Activated naive CD8-positive, alpha-beta T cell treated with anti-CD3 and anti-CD28 coated beads, Interleukin-2, amount 50 U/mL, for 24 hours (primary cell): Measurements from ENCODE around the gene GATM.

ENCODE experiments used
- ATAC-seq: fragments of 150-1000 bp; cut with Tn5 transposase; one replicate; pipeline ENCODE4 v1.10.0; 2021
- DNase-seq: peaks from one replicate; pipeline ENCODE4 v3.0.0; 2021
- H3K27ac Mint-ChIP-seq: one replicate; pipeline ENCODE4 v1.8.0; 2021; ENCODE audit warnings: mild to moderate bottlenecking, mixed read lengths
- H3K27me3 Mint-ChIP-seq: one replicate; pipeline ENCODE4 v1.8.0; 2021; ENCODE audit warnings: mixed read lengths
- H3K36me3 Mint-ChIP-seq: one replicate; pipeline ENCODE4 v1.8.0; 2021; ENCODE audit warnings: low read depth, mixed read lengths
- H3K4me1 Mint-ChIP-seq: one replicate; pipeline ENCODE4 v1.8.0; 2021; ENCODE audit warnings: mixed read lengths
- H3K4me3 Mint-ChIP-seq: one replicate; pipeline ENCODE4 v1.8.0; 2021; ENCODE audit warnings: mild to moderate bottlenecking, moderate library complexity, mixed read lengths
- H3K9me3 Mint-ChIP-seq: one replicate; pipeline ENCODE4 v1.8.0; 2021; ENCODE audit warnings: mixed read lengths

Gene GATM

GRCh38 chr15:45349623-45350022 lies 28.7 kb downstream of the GATM start:
- Mint-ChIP-seq H3K27ac (no peak overlapping the region), H3K4me3 (no peak overlapping the region), H3K9me3 (no peaks in the 10 kb centered on the region), H3K36me3 (no peaks in the 10 kb centered on the region), H3K27me3 (peaks cover 32% of the 10 kb centered on the region), H3K4me1 (no peaks in the 10 kb centered on the region)
- ATAC-seq (no peak), DNase-seq (no peak)

- Mint-ChIP-seq H3K27ac (no peak overlapping the region), H3K36me3 (no peaks in the 10 kb centered on the region), H3K4me1 (no peaks in the 10 kb centered on the region), H3K27me3 (peaks cover 30% of the 10 kb centered on the region), H3K4me3 (no peak overlapping the region), H3K9me3 (no peaks in the 10 kb centered on the region)
- DNase-seq (no peak), ATAC-seq (no peak)
Observed at GRCh38 chr15:45347989-45348388, 30.4 kb downstream of the GATM start.

DNA sequence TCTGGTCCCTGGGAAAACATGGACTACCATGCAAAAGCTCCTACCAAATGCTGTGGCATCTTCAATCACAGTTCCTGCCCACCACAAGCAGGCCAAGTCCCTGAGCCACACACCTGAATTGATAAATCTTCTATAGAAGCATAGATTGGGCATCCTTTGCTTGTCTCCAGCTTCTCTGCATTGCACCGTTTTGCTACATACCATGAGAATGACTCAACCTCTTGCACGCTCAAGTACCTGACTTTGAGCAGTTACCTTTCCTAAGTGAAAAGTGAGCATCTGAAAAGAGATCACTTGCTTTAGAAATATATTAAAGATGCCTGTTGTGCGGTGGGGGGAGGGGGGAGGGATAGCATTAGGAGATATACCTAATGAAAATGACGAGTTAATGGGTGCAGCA lies 31.3 kb downstream of the GATM start:
- H3K27ac Mint-ChIP-seq: no peak overlapping the region
- peaks cover 28% of the 10 kb centered on the region for H3K27me3 Mint-ChIP-seq
- H3K4me3 Mint-ChIP-seq: no peak overlapping the region
- H3K4me1 Mint-ChIP-seq: no peaks in the 10 kb centered on the region
- DNase-seq (no peak), ATAC-seq (no peak)
- no peaks in the 10 kb centered on the region for H3K9me3 Mint-ChIP-seq
- no peaks in the 10 kb centered on the region for H3K36me3 Mint-ChIP-seq

DNA sequence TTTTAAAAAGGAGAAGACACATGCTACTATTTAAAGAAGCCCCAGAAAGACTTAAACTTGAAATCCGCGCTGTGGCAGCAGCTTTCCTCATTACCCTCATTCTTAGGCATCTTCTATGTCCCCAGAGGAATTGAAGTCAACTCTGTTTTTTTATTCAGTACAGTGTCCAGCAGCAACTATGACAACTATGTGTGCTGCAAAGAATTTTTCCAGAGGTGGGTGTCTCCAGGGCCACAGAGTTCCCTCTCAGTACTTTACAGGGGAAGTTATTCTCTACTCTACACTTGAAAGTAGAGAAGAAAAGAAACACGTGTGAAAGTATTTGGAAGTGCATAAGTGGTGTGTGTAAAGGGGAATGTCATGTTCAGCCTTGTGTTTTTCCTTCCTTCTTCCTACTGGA lies 32.0 kb downstream of the GATM start:
- H3K36me3 Mint-ChIP-seq: no peaks in the 10 kb centered on the region
- ATAC-seq (no peak), DNase-seq (no peak)
- no peaks in the 10 kb centered on the region for H3K4me1 Mint-ChIP-seq
- H3K27ac Mint-ChIP-seq: no peak overlapping the region
- no peaks in the 10 kb centered on the region for H3K9me3 Mint-ChIP-seq
- H3K27me3 Mint-ChIP-seq: peaks cover 28% of the 10 kb centered on the region
- no peak overlapping the region for H3K4me3 Mint-ChIP-seq

DNA sequence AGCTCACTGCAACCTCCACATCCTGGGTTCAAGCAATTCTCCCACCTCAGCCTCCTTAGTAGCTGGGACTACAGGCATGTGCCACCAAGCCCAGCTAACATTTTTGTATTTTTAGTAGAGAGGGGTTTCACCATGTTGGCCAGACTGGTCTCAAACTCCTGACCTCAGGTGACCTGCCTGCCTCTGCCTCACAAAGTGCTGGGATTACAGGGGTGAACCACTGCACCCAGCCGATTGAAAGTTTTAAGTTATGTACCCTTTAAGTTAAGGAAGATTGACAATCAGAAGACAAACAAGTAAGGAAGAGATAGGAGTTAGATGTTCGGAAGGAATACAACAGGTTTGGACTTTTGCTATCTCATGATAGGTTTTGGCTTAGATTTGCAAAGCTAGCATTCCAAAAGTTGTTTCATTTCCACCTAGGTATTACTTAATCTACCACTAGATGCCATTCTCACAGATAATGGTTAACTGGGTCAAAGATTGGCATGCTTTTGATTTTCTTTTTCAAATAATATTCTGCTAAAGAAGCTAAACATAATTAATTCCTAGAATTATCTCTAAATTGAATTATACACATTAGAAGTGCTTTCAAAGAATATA lies 35.0 kb downstream of the GATM start:
- Mint-ChIP-seq H3K4me3 (no peak overlapping the region), H3K4me1 (peaks cover 2% of the 10 kb centered on the region), H3K27ac (no peak overlapping the region), H3K27me3 (peaks cover 16% of the 10 kb centered on the region), H3K9me3 (peaks cover 2% of the 10 kb centered on the region), H3K36me3 (no peaks in the 10 kb centered on the region)
- ATAC-seq (no peak), DNase-seq (no peak)

GRCh38 chr15:45341790-45342189 lies 36.6 kb downstream of the GATM start:
- Mint-ChIP-seq H3K27ac (no peak overlapping the region), H3K9me3 (peaks cover 4% of the 10 kb centered on the region), H3K4me3 (no peak overlapping the region), H3K4me1 (peaks cover 3% of the 10 kb centered on the region), H3K27me3 (peaks cover 8% of the 10 kb centered on the region), H3K36me3 (no peaks in the 10 kb centered on the region)
- DNase-seq: no peak
- ATAC-seq: no peak

DNA sequence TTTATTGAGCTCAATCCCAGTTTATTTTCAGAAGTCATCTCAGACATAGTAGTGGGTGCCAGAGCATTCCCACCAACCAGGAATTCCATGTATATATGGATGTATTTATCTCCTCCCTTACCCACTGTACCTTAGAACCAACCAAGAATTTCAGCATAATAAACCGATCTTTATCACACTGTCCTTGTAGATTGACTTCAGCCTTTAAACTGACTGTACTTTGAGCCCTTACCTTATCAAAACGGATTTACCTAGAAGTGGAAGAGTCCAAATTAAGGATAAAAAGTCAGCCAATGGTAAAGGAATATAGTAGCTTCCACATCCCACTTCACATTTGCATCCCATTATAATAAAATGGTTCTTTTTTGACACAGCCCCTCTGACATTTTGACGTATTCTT lies 37.9 kb downstream of the GATM start:
- no peak overlapping the region for H3K4me3 Mint-ChIP-seq
- peaks cover 3% of the 10 kb centered on the region for H3K27me3 Mint-ChIP-seq
- H3K9me3 Mint-ChIP-seq: peaks cover 4% of the 10 kb centered on the region
- no peaks in the 10 kb centered on the region for H3K36me3 Mint-ChIP-seq
- H3K27ac Mint-ChIP-seq: no peak overlapping the region
- DNase-seq: no peak
- no peak for ATAC-seq
- H3K4me1 Mint-ChIP-seq: peaks cover 3% of the 10 kb centered on the region

- no peaks in the 10 kb centered on the region for H3K36me3 Mint-ChIP-seq
- no peak for ATAC-seq
- peaks cover 2% of the 10 kb centered on the region for H3K27me3 Mint-ChIP-seq
- H3K27ac Mint-ChIP-seq: no peak overlapping the region
- H3K4me1 Mint-ChIP-seq: peaks cover 7% of the 10 kb centered on the region
- no peak for DNase-seq
- H3K4me3 Mint-ChIP-seq: no peak overlapping the region
- peaks cover 4% of the 10 kb centered on the region for H3K9me3 Mint-ChIP-seq
Observed at GRCh38 chr15:45338417-45338816, 39.9 kb downstream of the GATM start.

DNA sequence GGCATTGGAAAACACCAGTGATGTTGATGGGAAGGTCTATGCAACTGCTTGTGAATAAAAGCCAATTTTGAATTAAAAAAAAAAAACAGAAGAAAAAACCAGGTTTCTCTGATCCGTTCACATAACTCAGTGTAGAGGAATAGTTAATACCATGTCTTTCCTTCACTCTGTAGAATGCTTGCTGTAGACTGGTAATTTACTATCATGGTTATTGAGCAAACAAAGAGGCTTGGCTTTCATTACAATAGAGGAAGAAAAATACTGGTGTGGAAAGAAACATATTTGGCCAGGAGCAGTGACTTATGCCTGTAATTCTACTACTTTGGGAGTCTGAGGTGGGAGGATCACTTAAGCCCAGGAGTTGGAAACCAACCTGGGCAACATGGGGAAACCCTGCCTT lies 41.1 kb downstream of the GATM start:
- peaks cover 4% of the 10 kb centered on the region for H3K9me3 Mint-ChIP-seq
- H3K27me3 Mint-ChIP-seq: peaks cover 5% of the 10 kb centered on the region
- no peaks in the 10 kb centered on the region for H3K36me3 Mint-ChIP-seq
- peaks cover 7% of the 10 kb centered on the region for H3K4me1 Mint-ChIP-seq
- H3K27ac Mint-ChIP-seq: no peak overlapping the region
- ATAC-seq (no peak), DNase-seq (no peak)
- no peak overlapping the region for H3K4me3 Mint-ChIP-seq

DNA sequence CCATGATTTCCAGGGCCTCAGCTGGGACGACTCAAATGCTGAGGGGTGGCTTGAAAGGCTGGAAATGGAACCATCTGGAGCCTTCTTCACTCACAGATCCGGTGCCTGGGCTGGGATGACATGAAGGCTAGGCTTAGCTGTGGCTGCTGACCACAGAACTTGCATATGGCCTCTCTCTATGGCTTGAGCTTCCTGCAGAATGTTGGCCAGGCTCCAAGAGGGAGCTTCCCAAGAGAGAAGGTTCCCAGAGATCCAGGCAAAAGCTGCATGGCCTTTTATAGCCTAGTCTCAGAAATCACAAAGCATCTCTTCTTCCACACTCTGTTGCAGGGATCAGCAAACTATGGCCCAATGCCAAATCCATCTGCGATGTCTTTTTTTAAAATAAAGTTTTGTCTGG lies 44.8 kb downstream of the GATM start:
- H3K27me3 Mint-ChIP-seq: peaks cover 6% of the 10 kb centered on the region
- no peak overlapping the region for H3K4me3 Mint-ChIP-seq
- no peak overlapping the region for H3K27ac Mint-ChIP-seq
- peaks cover 4% of the 10 kb centered on the region for H3K9me3 Mint-ChIP-seq
- no peaks in the 10 kb centered on the region for H3K36me3 Mint-ChIP-seq
- ATAC-seq: no peak
- DNase-seq: no peak
- H3K4me1 Mint-ChIP-seq: peaks cover 7% of the 10 kb centered on the region

DNA sequence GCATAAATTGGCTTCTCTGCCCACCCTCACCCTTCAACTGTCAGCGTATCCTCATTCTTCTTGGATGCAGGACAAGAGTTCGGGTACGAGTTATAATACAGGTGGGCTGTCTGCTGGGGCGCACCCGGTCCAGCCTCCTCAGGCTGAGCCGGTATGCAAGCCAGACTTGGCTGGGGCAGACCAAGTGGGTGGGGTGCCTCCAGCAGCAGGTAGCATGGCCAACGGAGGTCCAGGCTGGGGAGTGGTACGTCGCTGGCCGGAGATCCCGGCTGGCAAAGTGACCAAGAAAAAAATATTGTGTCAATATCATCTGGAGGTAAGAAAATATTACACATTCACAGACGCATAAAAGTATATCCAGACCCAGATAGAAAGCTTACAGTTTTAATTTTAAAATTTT lies 45.6 kb downstream of the GATM start:
- ATAC-seq: no peak

DNA sequence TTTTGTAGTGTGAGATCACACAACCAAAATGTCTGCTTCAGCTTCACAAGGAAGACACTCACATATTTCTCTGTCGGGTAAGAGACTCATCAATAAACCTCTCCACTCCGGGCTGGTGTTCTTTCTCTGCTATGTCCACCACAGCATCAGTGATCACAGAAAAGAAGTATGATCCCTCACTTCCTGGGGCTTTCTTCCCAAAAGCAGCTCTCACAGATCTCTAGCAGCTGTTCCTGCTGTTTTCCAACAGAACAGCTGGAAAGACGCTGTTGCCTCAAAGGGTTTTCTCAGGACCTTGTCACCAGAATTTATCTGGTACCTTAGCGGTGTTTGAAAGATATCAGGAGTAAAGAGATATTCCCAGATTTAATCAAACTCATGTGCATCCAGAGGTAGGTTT lies 46.4 kb downstream of the GATM start:
- Mint-ChIP-seq H3K9me3 (no peaks in the 10 kb centered on the region), H3K4me3 (no peak overlapping the region), H3K36me3 (no peaks in the 10 kb centered on the region), H3K27me3 (peaks cover 15% of the 10 kb centered on the region), H3K27ac (no peak overlapping the region), H3K4me1 (peaks cover 4% of the 10 kb centered on the region)
- DNase-seq (no peak), ATAC-seq (no peak)

More for the DNA sequence above, 45.6 kb downstream of the GATM start:
- Mint-ChIP-seq H3K4me1 (peaks cover 4% of the 10 kb centered on the region), H3K36me3 (no peaks in the 10 kb centered on the region), H3K27me3 (peaks cover 11% of the 10 kb centered on the region), H3K9me3 (no peaks in the 10 kb centered on the region), H3K27ac (no peak overlapping the region), H3K4me3 (no peak overlapping the region)
- DNase-seq: no peak

- Mint-ChIP-seq H3K4me3 (no peak overlapping the region), H3K36me3 (no peaks in the 10 kb centered on the region), H3K4me1 (no peaks in the 10 kb centered on the region), H3K9me3 (no peaks in the 10 kb centered on the region), H3K27me3 (peaks cover 24% of the 10 kb centered on the region), H3K27ac (no peak overlapping the region)
- DNase-seq: no peak
- no peak for ATAC-seq
Observed at GRCh38 chr15:45328663-45329062, 49.7 kb downstream of the GATM start.

GRCh38 chr15:45326741-45327140 lies 51.6 kb downstream of the GATM start:
- H3K4me3 Mint-ChIP-seq: no peak overlapping the region
- DNase-seq (no peak), ATAC-seq (no peak)
- no peaks in the 10 kb centered on the region for H3K9me3 Mint-ChIP-seq
- no peaks in the 10 kb centered on the region for H3K4me1 Mint-ChIP-seq
- no peaks in the 10 kb centered on the region for H3K36me3 Mint-ChIP-seq
- peaks cover 20% of the 10 kb centered on the region for H3K27me3 Mint-ChIP-seq
- H3K27ac Mint-ChIP-seq: no peak overlapping the region

DNA sequence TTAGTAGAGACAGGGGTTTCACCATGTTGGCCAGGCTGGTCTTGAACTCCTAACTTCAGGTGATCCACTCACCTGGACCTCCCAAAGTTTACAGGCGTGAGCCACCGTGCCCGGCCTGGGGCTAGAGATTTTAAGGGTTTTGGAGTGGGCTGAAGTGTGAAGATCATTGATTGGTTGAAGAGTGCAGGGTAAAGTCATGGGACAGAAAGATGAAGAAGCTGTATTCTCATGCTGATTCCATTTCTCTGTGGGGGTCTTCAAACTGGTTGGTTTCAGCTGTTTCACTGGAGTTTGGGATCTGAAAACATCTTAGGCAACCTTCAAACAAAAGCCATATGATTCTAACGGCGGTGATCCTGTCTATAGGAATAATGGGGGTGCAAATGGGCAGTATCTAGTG lies 52.1 kb downstream of the GATM start:
- Mint-ChIP-seq H3K36me3 (no peaks in the 10 kb centered on the region), H3K9me3 (no peaks in the 10 kb centered on the region), H3K27me3 (peaks cover 20% of the 10 kb centered on the region), H3K27ac (no peak overlapping the region), H3K4me3 (no peak overlapping the region), H3K4me1 (no peaks in the 10 kb centered on the region)
- ATAC-seq: no peak
- DNase-seq: no peak

- H3K27me3 Mint-ChIP-seq: peaks cover 4% of the 10 kb centered on the region
- no peak for DNase-seq
- H3K4me1 Mint-ChIP-seq: no peaks in the 10 kb centered on the region
- H3K27ac Mint-ChIP-seq: no peak overlapping the region
- H3K4me3 Mint-ChIP-seq: no peak overlapping the region
- ATAC-seq: no peak
- H3K9me3 Mint-ChIP-seq: no peaks in the 10 kb centered on the region
- no peaks in the 10 kb centered on the region for H3K36me3 Mint-ChIP-seq
Observed at GRCh38 chr15:45320581-45321205, 57.7 kb downstream of the GATM start.
